Measurements from ENCODE around the gene MTCL3.

MTCL3 gene

DNA sequence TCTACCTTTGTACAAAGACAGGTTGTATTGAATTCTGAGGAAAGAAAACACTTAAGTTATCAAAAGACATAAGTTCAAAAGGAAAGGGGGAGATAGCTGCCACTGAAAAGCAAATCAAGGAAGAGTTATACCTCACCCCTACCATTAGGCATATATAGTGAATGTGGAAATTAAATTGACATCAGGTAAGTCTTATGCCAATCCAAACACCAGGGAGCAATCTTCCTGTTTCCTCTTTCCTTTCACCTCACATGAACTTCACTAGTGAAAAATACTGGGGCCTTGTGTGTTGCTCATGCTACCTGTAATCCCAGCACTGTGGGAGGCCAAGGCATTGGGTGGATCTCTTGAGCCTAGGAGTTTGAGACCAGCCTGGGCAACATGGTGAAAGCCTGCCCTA lies 47.0 kb upstream of the MTCL3 start:
- H3K27ac ChIP-seq (ENCODE audit: low read depth, low read length, poor library complexity, severe bottlenecking) = no peak overlapping the region
- intact Hi-C loops (cut with micrococcal nuclease; ENCODE audit: unreplicated experiment) = no loop called here
- no TSS peak for BruUV-seq (replicated peaks)
- POLR2A ChIA-PET (ENCODE audit: low non-redundant PET) = no interaction called here
- no peaks in the 10 kb centered on the region for H3K36me3 ChIP-seq (ENCODE audit: insufficient read depth, low read length, poor library complexity, severe bottlenecking)
- CTCF ChIA-PET = no interaction called here
- TF ChIP-seq, protein P1, sequence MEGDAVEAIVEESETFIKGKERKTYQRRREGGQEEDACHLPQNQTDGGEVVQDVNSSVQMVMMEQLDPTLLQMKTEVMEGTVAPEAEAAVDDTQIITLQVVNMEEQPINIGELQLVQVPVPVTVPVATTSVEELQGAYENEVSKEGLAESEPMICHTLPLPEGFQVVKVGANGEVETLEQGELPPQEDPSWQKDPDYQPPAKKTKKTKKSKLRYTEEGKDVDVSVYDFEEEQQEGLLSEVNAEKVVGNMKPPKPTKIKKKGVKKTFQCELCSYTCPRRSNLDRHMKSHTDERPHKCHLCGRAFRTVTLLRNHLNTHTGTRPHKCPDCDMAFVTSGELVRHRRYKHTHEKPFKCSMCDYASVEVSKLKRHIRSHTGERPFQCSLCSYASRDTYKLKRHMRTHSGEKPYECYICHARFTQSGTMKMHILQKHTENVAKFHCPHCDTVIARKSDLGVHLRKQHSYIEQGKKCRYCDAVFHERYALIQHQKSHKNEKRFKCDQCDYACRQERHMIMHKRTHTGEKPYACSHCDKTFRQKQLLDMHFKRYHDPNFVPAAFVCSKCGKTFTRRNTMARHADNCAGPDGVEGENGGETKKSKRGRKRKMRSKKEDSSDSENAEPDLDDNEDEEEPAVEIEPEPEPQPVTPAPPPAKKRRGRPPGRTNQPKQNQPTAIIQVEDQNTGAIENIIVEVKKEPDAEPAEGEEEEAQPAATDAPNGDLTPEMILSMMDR (conservative IDR thresholded peaks at IDR 0.05; ENCODE audit: low read depth, low read length) = no peak
- TF ChIP-seq EZH2 (IDR thresholded peaks at IDR 0.05; ENCODE audit: borderline replicate concordance, low read depth, low read length, poor library complexity, severe bottlenecking) = no peak
- H3K9me3 ChIP-seq (ENCODE audit: low read depth, low read length, poor library complexity, severe bottlenecking) = no peaks in the 10 kb centered on the region
- DNase-seq (ENCODE audit: low spot score) = no peak
- H3K27me3 ChIP-seq (replicated peaks; ENCODE audit: insufficient read depth, low read depth, low read length, poor library complexity) = no peaks in the 10 kb centered on the region
- H3K4me3 ChIP-seq (ENCODE audit: low read depth, low read length, poor library complexity, severe bottlenecking) = no peak overlapping the region
- no peaks in the 10 kb centered on the region for H3K4me1 ChIP-seq (ENCODE audit: insufficient read depth, low read length, poor library complexity, severe bottlenecking)

GRCh38 chr6:127564761-127565160 lies 45.6 kb upstream of the MTCL3 start:
- no peaks in the 10 kb centered on the region for H3K27me3 ChIP-seq (replicated peaks; ENCODE audit: insufficient read depth, low read depth, low read length, poor library complexity)
- H3K27ac ChIP-seq (ENCODE audit: low read depth, low read length, poor library complexity, severe bottlenecking) = no peak overlapping the region
- no peak for DNase-seq (ENCODE audit: low spot score)
- CTCF ChIA-PET = no interaction called here
- no peak for TF ChIP-seq EZH2 (IDR thresholded peaks at IDR 0.05; ENCODE audit: borderline replicate concordance, low read depth, low read length, poor library complexity, severe bottlenecking)
- TF ChIP-seq, protein P1 (conservative IDR thresholded peaks at IDR 0.05; ENCODE audit: low read depth, low read length) = no peak
- no peaks in the 10 kb centered on the region for H3K36me3 ChIP-seq (ENCODE audit: insufficient read depth, low read length, poor library complexity, severe bottlenecking)
- H3K4me1 ChIP-seq (ENCODE audit: insufficient read depth, low read length, poor library complexity, severe bottlenecking) = no peaks in the 10 kb centered on the region
- POLR2A ChIA-PET (ENCODE audit: low non-redundant PET) = no interaction called here
- no peak overlapping the region for H3K4me3 ChIP-seq (ENCODE audit: low read depth, low read length, poor library complexity, severe bottlenecking)
- no TSS peak for BruUV-seq (replicated peaks)
- no peaks in the 10 kb centered on the region for H3K9me3 ChIP-seq (ENCODE audit: low read depth, low read length, poor library complexity, severe bottlenecking)
- intact Hi-C loops (cut with micrococcal nuclease; ENCODE audit: unreplicated experiment) = no loop called here

DNA sequence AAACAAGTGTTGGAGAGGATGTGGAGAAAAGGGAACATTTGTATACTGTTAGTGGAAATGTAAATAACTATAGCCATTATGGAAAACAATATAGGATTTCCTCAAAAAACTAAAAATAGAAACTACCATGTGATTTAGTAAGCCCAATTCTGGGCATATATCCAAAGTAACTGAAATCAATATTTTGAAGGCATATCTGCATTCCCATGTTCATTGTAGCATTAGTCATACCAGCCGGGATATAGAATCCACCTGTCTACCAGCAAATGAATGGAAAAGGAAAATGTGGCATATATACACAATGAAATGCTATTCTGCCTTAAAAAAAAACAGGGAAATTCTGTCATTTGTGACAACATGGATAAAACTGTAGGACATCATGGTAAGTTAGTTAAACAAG lies 42.5 kb upstream of the MTCL3 start:
- no peaks in the 10 kb centered on the region for H3K4me1 ChIP-seq (ENCODE audit: insufficient read depth, low read length, poor library complexity, severe bottlenecking)
- no peaks in the 10 kb centered on the region for H3K36me3 ChIP-seq (ENCODE audit: insufficient read depth, low read length, poor library complexity, severe bottlenecking)
- H3K9me3 ChIP-seq (ENCODE audit: low read depth, low read length, poor library complexity, severe bottlenecking) = no peaks in the 10 kb centered on the region
- no peak for TF ChIP-seq EZH2 (IDR thresholded peaks at IDR 0.05; ENCODE audit: borderline replicate concordance, low read depth, low read length, poor library complexity, severe bottlenecking)
- TF ChIP-seq, protein P1 (conservative IDR thresholded peaks at IDR 0.05; ENCODE audit: low read depth, low read length) = no peak
- H3K27ac ChIP-seq (ENCODE audit: low read depth, low read length, poor library complexity, severe bottlenecking) = no peak overlapping the region
- ChIA-PET POLR2A (ENCODE audit: low non-redundant PET) (no interaction called here), CTCF (interaction anchor here (0.6 kb wide), 1 partner anchor 685 kb away, joined by 3 read pairs; no protein-coding TSS in a partner anchor)
- intact Hi-C loops (cut with micrococcal nuclease; ENCODE audit: unreplicated experiment) = no loop called here
- no peak overlapping the region for H3K4me3 ChIP-seq (ENCODE audit: low read depth, low read length, poor library complexity, severe bottlenecking)
- BruUV-seq (replicated peaks) = no TSS peak
- H3K27me3 ChIP-seq (replicated peaks; ENCODE audit: insufficient read depth, low read depth, low read length, poor library complexity) = no peaks in the 10 kb centered on the region
- DNase-seq (ENCODE audit: low spot score) = no peak
